Neural progenitor cell (in vitro differentiated cells): ENCODE data around the gene IFT122.

Experiments
- CTCF ChIP-seq: fragments of 200-600 bp; sonication (generic); IDR thresholded peaks from 2 replicates; pipeline ENCODE4 v1.5.1; 2017; ENCODE audit warnings: antibody characterized with exemption, mild to moderate bottlenecking
- EZH2 ChIP-seq: fragments of 200-600 bp; sonication (generic); IDR thresholded peaks from 2 replicates; pipeline ENCODE4 v1.6.1; 2017; ENCODE audit warnings: antibody characterized with exemption, mild to moderate bottlenecking, moderate library complexity
- EZH2phosphoT487 ChIP-seq: fragments of 200-600 bp; sonication (generic); IDR thresholded peaks from 2 replicates; pipeline ENCODE4 v1.6.1; 2017; ENCODE audit warnings: antibody characterized with exemption

GRCh38 chr3:129434140-129434539, 5.9 kb upstream of the IFT122 start:
- TF ChIP-seq CTCF: no peak
- no peak for TF ChIP-seq EZH2
- TF ChIP-seq EZH2phosphoT487: no peak
